Neural cell (in vitro differentiated cells): ENCODE results near the gene CEP57. TPM values are rescaled to one million over a fixed set of nuclear protein-coding genes. Genes with fewer than 3 reads are reported as not detected.

Experiments
- H2AFZ ChIP-seq: fragments of 200-600, 300-800 bp; sonication (generic), shearing (Covaris generic); 2 replicates; pipeline ENCODE4 v1.6.0; 2014; ENCODE audit warnings: low read depth, mild to moderate bottlenecking, antibody characterized with exemption, low read length, moderate library complexity
- H3F3A ChIP-seq: fragments of 200-600 bp; shearing (Covaris generic); 2 replicates; pipeline ENCODE4 v1.6.1; 2016; ENCODE audit warnings: mild to moderate bottlenecking, moderate library complexity, mixed read lengths, antibody characterized with exemption, low read length; ENCODE audit not compliant: insufficient read depth, poor library complexity, severe bottlenecking
- H3K27ac ChIP-seq: fragments of 200-600, 300-800 bp; sonication (generic), shearing (Covaris generic); 2 replicates; pipeline ENCODE4 v1.5.1; 2014; ENCODE audit warnings: mild to moderate bottlenecking, low read length, moderate library complexity
- H3K27me3 ChIP-seq: fragments of 300-800, 200-600 bp; sonication (generic), shearing (Covaris generic); 2 replicates; pipeline ENCODE4 v1.6.0; 2014; ENCODE audit warnings: mild to moderate bottlenecking, low read depth, low read length, moderate library complexity; ENCODE audit not compliant: insufficient read depth
- H3K36me3 ChIP-seq: fragments of 300-800, 200-600 bp; sonication (generic), shearing (Covaris generic); 2 replicates; pipeline ENCODE4 v1.5.1; 2014; ENCODE audit warnings: mild to moderate bottlenecking, antibody characterized with exemption, low read length, moderate library complexity; ENCODE audit not compliant: insufficient read depth
- H3K4me2 ChIP-seq: fragments of 300-800, 200-600 bp; sonication (generic), shearing (Covaris generic); 2 replicates; pipeline ENCODE4 v1.6.0; 2014; ENCODE audit warnings: mild to moderate bottlenecking, low read length
- H3K4me3 ChIP-seq: fragments of 300-800, 200-600 bp; sonication (generic), shearing (Covaris generic); 2 replicates; pipeline ENCODE4 v1.5.1; 2014; ENCODE audit warnings: mild to moderate bottlenecking, low read length, moderate library complexity
- H3K79me2 ChIP-seq: fragments of 200-600 bp; shearing (Covaris generic); replicated peaks from 2 replicates; pipeline ENCODE4 v1.6.0; 2014; ENCODE audit warnings: mild to moderate bottlenecking, low read length, moderate library complexity; ENCODE audit not compliant: insufficient read depth
- H3K9ac ChIP-seq: fragments of 300-800, 200-600 bp; sonication (generic), shearing (Covaris generic); 2 replicates; pipeline ENCODE4 v1.6.1; 2016; ENCODE audit warnings: mild to moderate bottlenecking, low read length, mixed read lengths
- H3K9me2 ChIP-seq: fragments of 200-600 bp; shearing (Covaris generic); 2 replicates; pipeline ENCODE4 v1.6.1; 2016; ENCODE audit warnings: mild to moderate bottlenecking, low read length, mixed read lengths; ENCODE audit not compliant: insufficient read depth
- H3K9me3 ChIP-seq: fragments of 200-600, 300-800 bp; sonication (generic), shearing (Covaris generic); 2 replicates; pipeline ENCODE4 v1.6.1; 2016; ENCODE audit warnings: mild to moderate bottlenecking, mixed run types, low read length, moderate library complexity, mixed read lengths
- H4K20me1 ChIP-seq: fragments of 200-600 bp; shearing (Covaris generic); 2 replicates; pipeline ENCODE4 v1.6.1; 2016; ENCODE audit warnings: mild to moderate bottlenecking, mixed run types; ENCODE audit not compliant: insufficient read depth
- CTCF ChIP-seq: fragments of 450-650 bp; IDR thresholded peaks from 2 replicates; pipeline ENCODE4 v1.5.1; 2014; ENCODE audit warnings: antibody characterized with exemption, mild to moderate bottlenecking, moderate library complexity; ENCODE audit not compliant: poor library complexity, severe bottlenecking
- EP300 ChIP-seq: fragments of 450-650 bp; conservative IDR thresholded peaks from 2 replicates; pipeline ENCODE4 v1.6.1; 2014; ENCODE audit warnings: antibody characterized with exemption, mild to moderate bottlenecking, moderate library complexity; ENCODE audit not compliant: poor library complexity, severe bottlenecking
- EZH2 ChIP-seq: fragments of 200-600, 300-800 bp; shearing (Covaris generic), sonication (generic); IDR thresholded peaks from 2 replicates; pipeline ENCODE4 v1.6.1; 2014; ENCODE audit warnings: antibody characterized with exemption, low read length, borderline replicate concordance, mild to moderate bottlenecking; ENCODE audit not compliant: insufficient read depth, poor library complexity, severe bottlenecking
- MXI1 ChIP-seq: fragments of 450-650 bp; conservative IDR thresholded peaks from 2 replicates; pipeline ENCODE4 v1.6.1; 2014; ENCODE audit warnings: antibody characterized with exemption, mild to moderate bottlenecking; ENCODE audit not compliant: poor library complexity, severe bottlenecking
- POLR2AphosphoS5 ChIP-seq: IDR thresholded peaks from 2 replicates; pipeline ENCODE4 v1.6.1; 2012
- RAD21 ChIP-seq: fragments of 450-650 bp; conservative IDR thresholded peaks from 2 replicates; pipeline ENCODE4 v1.6.1; 2014; ENCODE audit warnings: antibody characterized with exemption, mild to moderate bottlenecking, moderate library complexity
- REST ChIP-seq: IDR thresholded peaks from 2 replicates; pipeline ENCODE4 v1.6.1; 2012; ENCODE audit warnings: borderline replicate concordance
- SMC3 ChIP-seq: fragments of 450-650 bp; conservative IDR thresholded peaks from 2 replicates; pipeline ENCODE4 v1.6.1; 2014; ENCODE audit warnings: antibody characterized with exemption, mild to moderate bottlenecking, moderate library complexity; ENCODE audit not compliant: poor library complexity
- TAF1 ChIP-seq: IDR thresholded peaks from 2 replicates; pipeline ENCODE4 v1.6.1; 2012; ENCODE audit warnings: low read depth
- polyA plus RNA-seq: library from polyadenylated mRNA; depleted of rRNA; stranded (reverse); fragments of >200 nt; gene quantifications from 2 replicates; pipeline ENCODE4 v1.2.3, GENCODE V29; 2014

CEP57 gene
- polyA plus RNA-seq, 1 donor from 2014 or later, result 184 TPM

- Histone ChIP-seq H3K27me3 (no peaks in the 10 kb centered on the region), H3F3A (no peaks in the 10 kb centered on the region), H3K36me3 (peaks cover 7% of the 10 kb centered on the region), H3K4me2 (no peak overlapping the region), H3K9ac (no peak overlapping the region), H3K9me3 (no peaks in the 10 kb centered on the region), H3K9me2 (no peaks in the 10 kb centered on the region), H3K79me2 (no peaks in the 10 kb centered on the region), H3K27ac (no peak overlapping the region), H3K4me3 (no peak overlapping the region), H2AFZ (no peak overlapping the region), H4K20me1 (no peaks in the 10 kb centered on the region)
- no peak for TF ChIP-seq POLR2AphosphoS5
- no peak for TF ChIP-seq RAD21
- TF ChIP-seq CTCF, result no peak
- TF ChIP-seq REST, result no peak
- TF ChIP-seq SMC3, result no peak
- TF ChIP-seq TAF1, result no peak
- TF ChIP-seq EP300, result no peak
- TF ChIP-seq MXI1, result no peak
- no peak for TF ChIP-seq EZH2
These were observed 25.7 kb downstream of the CEP57 start for GRCh38 chr11:95816037-95816436.

DNA sequence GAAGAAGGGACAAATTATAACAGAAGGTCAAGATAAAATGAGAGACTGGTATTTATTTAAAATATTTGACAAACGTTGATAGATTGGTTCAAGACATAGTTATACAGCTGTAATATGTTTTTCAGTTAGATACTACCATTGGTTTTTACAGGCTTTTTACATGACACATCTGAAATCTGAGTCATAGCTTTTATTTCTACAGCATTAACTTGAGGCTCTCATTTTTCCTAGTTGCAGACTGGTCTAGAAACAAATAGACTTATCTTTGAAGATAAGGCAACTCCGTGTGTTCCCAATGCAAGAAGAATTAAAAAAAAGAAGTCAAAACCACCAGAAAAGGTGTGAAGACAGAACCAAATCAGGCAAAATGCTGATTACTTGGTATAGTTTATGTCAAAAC is 31.3 kb downstream of the CEP57 start:
- H3K4me3 ChIP-seq, result no peak overlapping the region
- no peaks in the 10 kb centered on the region for H3K9me3 ChIP-seq
- peaks cover 7% of the 10 kb centered on the region for H3K36me3 ChIP-seq
- H3K79me2 ChIP-seq, result no peaks in the 10 kb centered on the region
- H4K20me1 ChIP-seq, result no peaks in the 10 kb centered on the region
- no peaks in the 10 kb centered on the region for H3K9me2 ChIP-seq
- TF ChIP-seq EZH2 (no peak), RAD21 (no peak), SMC3 (no peak), TAF1 (no peak), REST (no peak), MXI1 (no peak), POLR2AphosphoS5 (no peak)
- H3K27ac ChIP-seq, result no peak overlapping the region
- no peaks in the 10 kb centered on the region for H3K27me3 ChIP-seq
- H3F3A ChIP-seq, result no peaks in the 10 kb centered on the region
- H2AFZ ChIP-seq, result no peak overlapping the region
- no peak overlapping the region for H3K4me2 ChIP-seq
- H3K9ac ChIP-seq, result no peak overlapping the region
